HG02571 (cell line): ENCODE data around the gene DEPDC4.
"Not testable (repeated sequence)": the region's sequence is repeated elsewhere in the genome, so short reads cannot be mapped to it uniquely, and the experiment has no call there.

Experiments
- ATAC-seq: cut with Tn5 transposase; IDR thresholded peaks from one replicate; pipeline ENCODE4 v1.9.1; 2021; ENCODE audit warnings: mild to moderate bottlenecking, moderate library complexity; ENCODE audit not compliant: unreplicated experiment

Gene DEPDC4

DNA sequence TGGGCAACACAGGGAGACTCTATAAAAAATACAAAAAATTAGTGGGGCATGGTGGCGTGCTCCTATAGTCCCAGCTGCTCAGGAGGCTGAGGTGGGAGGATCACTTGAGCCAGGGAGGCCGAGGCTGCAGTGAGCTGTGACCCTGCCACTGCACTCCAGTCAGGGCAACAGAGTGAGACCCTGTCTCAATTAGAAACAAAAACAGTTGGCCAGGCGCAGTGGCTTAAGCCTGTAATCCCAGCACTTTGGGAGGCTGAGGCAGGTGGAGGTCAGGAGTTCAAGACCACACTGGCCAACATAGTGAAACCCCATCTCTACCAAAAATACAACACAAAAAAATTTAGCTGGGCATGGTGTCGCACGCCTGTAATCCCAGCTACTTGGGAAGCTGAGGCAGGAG, 1.8 kb downstream of the DEPDC4 start:
- ATAC-seq, result not testable (repeated sequence)

DNA sequence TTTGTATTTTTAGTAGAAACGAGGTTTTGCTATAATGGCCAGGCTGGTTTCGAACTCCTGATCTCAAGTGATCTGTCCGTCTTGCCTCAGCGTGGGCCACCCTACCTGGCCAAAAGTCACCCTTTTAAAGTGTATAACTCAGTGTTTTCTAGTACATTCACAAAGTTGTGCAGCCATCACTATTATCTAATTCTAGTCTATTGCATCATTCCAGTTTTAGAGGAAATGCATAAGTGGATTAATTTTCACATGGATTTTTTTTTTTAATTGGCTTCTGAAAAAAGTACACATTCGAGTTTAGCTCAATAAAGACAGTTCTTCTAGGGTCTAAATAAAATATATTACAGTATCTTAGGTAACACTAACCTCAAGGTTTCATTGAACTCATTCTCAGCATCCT, 3.7 kb downstream of the DEPDC4 start:
- ATAC-seq, result no peak

DNA sequence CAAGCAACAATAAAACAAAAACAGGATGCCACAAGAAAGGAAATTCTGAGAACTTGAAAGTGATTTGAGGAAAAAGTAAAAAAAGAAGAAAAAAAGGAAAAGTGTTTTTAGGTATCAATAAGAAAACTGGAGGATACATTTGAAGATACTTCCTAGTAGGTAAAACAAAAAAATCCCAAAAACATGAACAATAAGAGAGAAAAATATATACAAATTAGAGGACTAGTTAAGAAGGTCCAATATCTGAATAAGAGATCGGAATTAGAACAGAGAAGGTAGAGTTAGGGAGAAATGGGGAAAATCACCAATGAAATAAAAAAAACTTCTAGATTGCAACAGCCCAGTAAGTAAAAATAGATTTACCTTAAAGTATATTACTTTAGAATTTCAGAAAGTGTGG, 8.8 kb downstream of the DEPDC4 start:
- ATAC-seq, result no peak

DNA sequence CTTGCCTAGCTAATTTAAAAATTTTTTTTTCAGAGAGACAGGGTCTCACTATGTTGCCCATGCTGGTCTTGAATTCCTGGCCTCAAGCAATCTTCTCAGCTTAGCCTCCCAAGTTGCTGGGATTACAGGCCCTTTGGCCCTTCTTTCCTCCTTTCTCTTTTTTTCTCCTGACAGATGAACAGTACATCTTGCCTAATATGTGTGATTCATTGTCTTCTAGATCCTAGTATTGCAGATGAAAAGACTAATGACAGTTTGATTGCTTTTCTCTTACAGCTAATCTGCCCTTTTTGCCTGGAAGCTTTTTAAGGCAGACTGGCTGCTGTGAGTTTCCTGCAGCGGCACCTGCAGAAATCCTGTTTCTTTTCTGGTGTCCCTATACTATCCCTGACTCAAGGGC, 12.0 kb downstream of the DEPDC4 start:
- ATAC-seq, result no peak

DNA sequence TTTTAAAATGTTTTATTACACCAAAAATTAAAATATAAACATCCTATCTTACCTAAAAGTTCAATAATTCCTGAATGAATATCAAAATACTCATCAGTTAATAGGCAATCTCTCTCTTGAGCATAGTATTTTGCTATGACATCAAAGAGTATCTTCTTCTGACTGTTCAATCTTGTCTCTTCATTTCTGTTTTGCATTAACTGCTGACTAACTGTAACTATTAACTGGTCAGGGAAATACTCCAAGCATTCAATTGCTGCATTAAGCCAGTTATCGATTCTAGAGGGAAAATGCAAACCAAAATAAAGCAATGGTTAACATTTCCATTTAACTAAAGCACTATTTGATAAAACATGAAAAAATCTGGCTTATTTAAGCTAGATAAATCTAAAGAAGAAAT, 13.4 kb downstream of the DEPDC4 start:
- ATAC-seq, result no peak

DNA sequence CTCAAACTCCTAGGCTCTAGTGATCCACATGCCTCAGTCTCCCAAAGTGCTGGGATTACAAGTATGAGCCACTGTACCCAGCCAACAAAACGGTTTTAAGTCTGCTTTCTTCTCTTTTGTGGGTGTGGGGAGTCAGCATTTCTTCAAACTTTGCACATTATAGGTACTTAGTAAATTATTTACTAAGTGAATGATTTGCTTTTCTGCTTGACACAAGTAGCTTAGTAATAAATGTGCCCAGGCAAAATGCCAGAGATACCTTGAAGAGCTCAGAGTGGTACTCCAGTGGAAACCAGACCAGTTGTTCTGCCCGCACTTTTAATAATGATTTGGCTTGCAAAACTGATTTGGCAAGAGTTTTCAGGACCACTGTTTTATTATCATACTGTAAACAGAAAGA, 15.0 kb downstream of the DEPDC4 start:
- ATAC-seq, result no peak

DNA sequence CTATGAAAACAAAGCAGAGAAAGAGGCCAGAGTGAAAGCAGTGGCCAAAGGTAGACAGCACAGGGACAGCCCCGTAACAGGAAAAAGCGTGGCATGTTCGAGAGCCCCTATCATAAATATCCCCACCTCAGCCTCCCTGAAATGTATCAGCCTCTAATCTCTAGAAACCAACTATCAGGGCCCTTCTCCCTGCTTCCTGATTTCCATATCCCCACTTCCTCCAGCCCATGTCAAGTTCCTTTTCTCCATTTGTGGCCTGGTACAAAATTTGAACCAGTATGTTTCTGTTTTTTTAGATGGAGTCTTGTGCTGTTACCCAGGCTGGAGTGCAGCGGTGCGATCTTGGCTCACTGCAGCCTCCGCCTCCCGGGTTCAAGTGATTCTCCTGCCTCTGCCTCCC, 16.9 kb downstream of the DEPDC4 start:
- ATAC-seq, result no peak

DNA sequence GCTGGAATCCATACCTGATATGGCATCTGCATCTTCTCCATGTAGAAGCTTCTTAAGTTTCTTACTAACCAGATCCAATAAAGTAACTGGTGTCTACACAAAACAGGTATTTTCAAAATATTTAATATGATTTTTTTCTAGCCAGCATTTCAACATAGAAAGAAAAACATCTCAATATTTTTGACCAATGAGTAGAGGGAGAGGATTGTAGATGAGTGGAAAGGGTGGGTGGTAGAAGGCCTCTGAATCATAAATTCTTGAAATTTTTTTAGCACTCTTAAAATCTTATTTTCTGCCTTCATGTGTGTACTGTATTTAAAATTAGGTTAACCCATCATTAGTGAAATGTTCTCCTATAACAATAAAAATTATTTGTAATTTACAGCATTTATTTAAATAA, 18.0 kb downstream of the DEPDC4 start:
- no peak for ATAC-seq

DNA sequence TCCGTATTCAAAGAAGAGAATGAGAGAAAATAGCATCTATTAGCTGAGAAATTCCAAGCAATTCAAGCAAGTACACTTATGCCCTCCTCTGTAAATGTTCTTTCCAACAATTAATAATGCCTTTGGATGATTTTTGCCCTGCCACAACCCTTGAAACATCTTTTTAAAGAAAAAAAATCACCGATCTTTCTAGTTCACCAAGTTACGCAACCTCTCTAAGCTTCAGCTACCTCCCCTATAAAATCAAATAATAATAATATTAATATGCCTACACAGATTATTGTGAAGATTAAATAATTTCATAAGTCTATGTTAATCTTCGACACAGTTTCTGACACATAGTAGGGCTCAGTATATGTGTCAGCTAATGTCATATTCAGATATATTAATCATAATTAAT, 19.1 kb downstream of the DEPDC4 start:
- ATAC-seq, result no peak

DNA sequence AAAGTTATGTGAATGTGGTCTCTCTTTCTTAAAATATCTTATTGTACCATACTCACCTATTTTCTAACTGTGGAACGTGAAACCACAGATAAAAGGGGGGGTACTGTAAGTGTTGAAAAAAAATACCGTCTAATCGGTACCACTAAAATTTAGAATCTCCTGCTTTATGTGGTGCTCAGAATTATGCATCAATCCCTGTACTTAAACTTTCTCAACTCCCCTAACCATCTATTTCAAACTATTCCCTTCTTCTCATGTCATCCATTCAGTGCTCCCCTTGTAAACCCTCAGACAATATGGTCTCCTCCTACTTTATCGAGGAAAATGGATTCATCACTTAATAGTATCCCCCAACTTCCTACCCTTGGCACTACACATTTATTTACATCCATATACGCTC, 23.7 kb downstream of the DEPDC4 start:
- ATAC-seq, result no peak

DNA sequence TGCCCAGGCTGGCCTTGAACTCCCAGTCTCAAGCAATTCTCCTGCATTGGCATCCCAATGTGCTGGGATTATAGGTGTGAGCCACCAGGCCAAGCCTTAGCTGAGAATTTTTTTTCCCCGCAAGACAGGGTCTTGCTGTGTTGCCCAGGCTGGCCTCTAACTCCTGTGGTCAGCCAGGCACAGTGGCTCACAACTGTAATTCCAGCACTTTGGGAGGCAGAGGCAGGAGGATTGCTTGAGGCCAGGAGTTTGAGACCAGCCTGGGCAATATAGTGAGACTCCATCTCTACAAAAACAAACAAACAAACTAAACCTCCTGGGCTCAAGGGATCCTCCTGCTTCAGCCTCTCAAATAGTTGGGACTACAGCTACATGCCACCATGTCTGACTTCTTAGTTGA, 27.3 kb downstream of the DEPDC4 start:
- no peak for ATAC-seq

DNA sequence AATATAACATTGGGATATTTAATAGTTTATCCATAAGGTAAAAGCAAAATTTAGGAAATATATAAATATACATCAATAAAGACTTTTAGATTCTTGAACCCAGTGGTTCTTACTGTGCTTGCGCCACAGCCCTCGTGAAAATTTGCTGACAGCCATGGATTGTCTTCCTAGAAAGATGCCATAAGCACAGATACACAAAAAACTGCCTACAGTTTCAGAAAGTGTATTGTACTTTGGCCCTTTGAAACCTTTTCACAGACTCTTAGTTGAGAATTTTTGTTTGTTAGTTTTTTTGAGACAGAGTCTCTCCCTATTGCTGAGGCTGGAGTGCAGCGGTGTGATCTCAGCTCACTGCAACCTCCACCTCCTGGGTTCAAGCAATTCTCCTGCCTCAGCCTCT, 28.1 kb downstream of the DEPDC4 start:
- no peak for ATAC-seq

DNA sequence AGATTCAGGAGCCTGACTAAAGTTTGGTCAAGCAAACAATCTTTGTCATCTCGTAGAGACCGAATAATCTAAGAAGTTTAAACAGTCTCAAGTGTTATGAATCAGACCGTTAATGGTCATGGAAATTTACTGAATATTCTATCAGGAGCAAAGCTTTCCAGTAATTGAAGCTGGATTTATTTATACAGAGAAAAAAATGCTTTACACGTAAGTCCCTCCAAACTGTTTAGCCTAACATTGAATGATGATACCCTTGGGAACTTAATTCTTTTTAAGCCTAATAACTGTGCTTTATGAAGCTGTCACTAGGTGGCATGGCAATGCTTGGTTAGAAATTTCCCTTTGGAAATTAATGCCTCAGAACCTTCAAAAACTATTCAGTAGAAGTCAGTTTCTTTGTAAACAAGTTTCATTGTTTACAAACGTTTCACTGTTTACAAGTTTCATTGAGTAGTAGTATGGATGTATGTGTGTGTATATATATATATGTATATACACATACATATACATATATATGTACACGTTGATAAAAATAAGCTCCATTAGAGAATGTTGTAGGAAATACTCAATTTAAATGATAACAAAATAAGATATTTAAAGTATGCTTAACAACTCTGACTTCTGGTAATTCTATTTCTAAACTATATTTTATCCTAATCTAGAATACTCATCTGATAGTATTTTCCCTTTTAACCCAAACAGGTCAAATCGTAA, 32.1 kb downstream of the DEPDC4 start:
- ATAC-seq, result no peak

DNA sequence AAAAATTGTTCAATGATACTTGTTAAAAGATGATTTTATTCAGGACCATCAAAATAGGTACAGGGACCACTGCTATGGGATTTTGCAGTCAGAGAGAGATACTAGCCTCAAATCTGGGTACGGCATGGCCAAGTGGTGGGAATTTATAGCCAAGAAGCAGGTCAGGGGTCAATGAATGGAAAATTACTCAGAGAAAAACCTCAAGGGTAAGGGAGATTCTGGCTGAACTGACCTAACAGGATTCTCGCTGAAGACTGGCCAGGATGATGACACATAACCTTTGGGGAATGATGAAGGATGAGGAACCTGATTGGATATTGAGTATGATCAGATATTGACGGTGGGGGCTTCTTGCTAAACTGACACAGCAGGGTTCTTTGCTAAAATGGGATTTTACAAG, 32.7 kb downstream of the DEPDC4 start:
- ATAC-seq, result no peak

DNA sequence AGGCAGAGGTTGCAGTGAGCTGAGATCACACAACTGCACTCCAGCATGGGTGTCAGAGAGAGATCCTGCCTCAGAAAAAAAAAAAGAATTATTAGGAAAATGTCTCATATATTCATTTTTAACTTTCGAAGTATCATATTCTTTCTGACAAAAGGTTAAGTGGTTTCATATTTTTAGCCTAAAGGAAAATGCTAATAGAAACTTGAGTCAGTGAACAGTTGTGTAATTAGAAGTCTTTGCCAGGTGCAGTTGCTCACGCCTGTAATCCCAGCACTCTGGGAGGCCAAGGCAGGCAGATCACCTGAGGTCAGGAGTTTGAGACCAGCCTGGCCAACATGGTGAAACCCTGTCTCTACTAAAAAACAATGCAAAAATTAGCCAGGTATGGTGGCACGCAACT, 35.0 kb downstream of the DEPDC4 start:
- not testable (repeated sequence) for ATAC-seq

DNA sequence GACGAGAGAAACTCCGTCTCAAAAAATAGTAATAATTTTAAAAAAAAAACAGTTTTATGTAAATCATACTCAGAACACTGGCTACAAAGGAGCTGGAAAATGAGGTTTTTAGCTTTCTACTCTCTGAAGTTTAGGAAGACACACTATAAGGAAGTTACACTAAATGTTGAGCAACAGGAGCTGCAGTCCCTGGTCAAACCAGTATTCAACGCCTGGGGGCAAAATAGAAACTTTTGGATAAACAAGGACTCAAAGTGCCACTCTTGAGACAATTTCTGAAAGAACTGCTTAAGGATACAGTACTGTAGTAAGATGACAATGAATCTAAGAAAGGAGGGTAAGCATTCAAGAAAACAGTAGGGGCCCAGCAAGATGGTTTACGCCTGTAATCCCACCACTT, 37.0 kb downstream of the DEPDC4 start:
- ATAC-seq, result no peak

DNA sequence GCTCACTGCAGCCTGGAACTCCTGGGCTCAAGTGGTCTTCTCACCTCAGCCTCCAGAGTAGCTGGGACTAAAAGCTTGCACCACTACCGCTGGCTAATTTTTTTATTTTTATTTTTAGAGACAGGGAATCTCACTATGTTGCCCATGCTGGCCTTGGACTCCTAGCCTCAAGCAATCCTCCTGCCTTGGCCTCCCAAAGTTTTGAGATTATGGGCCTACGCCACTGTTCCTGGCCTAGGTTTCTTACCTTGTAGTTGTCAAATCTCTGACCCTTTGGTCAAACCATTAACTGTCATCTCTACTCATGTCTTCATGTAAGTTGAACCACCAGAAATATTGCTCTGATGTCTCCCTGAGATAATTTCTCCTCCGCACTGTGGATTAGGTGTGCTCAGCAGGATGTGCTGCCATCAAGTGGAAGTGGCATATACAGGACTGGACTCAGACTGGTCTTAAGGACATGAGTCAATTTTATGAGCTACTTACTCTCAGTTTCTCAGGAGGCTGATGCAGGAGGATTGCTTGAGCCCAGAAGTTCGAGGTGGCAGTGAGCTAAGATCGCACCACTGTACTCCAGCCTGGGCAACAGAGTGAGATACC, 37.7 kb downstream of the DEPDC4 start:
- no peak for ATAC-seq

DNA sequence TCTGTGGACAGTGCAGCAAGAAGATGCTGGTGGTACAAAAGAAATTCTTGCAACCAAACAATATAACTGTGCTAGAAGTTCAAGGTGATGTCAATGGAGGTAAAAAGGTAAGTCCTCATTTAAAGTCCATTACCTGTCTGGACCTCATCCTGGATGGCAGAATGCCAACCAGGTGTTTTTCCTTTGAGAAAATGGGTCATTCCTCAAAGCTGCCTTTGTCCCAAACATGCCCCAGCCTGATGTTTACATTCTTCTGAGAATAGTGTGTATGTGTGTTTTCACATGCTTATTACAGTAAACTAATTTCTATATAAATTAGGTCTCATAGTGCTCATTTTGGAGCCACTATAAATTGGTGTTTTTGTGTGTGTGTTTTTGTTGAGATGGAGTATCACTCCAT, 41.4 kb downstream of the DEPDC4 start:
- ATAC-seq, result no peak

DNA sequence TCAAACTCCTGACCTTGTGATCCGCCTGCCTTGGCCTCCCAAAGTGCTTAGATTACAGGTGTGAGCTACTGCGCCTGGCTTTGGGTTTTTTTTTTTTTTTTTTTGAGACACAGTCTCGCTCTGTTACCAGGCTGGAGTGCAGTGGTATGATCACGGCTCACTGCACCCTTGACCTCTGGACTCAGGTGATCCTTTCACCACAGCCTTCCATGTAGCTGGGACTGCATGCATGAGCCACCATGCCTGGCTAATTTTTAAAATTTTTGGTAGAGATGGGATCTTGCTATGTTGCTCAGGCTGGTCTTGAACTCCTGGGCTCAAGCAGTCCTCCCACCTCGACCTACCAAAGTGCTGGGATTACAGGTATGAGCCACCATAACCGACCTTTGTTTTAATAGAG, 44.7 kb downstream of the DEPDC4 start:
- ATAC-seq, result not testable (repeated sequence)

DNA sequence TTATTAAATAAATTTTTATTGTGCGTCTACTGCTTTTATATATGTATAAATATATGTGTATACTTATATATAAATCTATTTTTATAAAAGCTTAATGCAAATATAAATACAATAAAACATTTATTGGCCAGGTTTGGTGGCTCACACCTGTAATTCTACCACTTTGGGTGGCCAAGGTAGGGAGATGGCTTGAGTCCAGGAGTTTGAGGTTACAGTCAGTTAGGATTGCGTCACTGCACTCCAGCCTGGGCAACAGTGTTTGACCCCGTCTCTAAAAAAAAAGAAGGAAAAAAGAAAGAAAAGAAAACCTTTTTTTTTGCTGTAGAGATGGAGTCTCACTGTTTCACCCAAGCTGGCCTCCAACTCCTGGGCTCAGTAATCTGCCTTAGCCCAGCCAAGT, 45.4 kb downstream of the DEPDC4 start:
- no peak for ATAC-seq

DNA sequence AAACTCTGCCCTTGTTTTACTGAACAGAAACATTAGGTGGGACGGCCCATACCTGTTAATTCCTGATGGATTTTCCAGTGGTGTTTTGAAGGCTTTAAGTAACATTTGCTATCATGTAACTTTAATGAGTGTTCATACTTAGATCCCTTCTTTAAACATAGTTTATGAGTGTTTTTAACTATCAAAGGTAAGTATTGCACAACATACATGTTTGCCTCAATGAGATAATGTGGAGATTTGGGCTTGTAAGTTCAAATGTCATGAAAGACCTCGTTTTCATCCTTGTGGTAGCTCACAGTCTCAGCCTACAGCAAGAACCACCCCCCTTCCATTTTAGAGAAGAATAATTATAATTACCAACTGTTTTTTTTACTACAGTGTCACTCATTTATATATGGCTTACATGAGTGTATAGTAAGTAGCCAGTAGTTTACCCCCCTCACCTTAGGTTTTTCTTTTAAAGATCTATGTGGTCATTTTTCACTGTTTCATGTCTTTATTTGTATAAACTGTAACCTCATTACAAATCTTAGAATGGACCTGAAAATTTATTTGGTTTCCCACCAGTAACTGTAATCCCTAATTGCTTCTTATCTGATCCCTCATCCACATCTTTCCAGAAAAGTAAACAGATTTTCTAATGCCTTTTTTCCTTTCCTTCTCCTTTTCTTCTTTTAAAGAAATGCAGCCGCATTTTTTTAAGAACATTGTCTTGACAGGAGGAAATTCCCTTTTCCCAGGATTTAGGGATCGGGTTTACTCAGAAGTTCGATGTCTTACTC, 47.4 kb downstream of the DEPDC4 start:
- no peak for ATAC-seq

DNA sequence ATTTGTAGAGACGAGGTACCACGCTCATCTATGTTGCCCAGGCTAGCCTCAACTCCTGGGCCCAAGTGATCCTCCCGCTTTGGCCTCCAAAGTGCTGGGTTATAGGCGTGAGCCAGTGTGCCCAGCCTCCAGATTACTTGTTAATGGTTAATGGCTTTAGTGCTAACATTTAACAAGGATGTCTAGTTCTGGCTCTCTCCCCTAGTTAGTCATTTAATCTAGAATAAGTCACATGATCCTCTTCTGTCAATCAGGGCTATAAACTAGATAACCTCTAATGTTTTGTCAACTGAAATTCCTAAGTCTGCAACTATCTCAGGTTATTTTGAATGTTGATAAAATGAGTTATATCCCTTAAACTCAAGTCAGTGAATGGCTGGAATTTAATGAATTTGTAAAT, 50.5 kb downstream of the DEPDC4 start:
- no peak for ATAC-seq
